ENCODE data around the gene GABRG2.
"Not testable (repeated sequence)": the region's sequence is repeated elsewhere in the genome, so short reads cannot be mapped to it uniquely, and the experiment has no call there.

GABRG2 gene

DNA sequence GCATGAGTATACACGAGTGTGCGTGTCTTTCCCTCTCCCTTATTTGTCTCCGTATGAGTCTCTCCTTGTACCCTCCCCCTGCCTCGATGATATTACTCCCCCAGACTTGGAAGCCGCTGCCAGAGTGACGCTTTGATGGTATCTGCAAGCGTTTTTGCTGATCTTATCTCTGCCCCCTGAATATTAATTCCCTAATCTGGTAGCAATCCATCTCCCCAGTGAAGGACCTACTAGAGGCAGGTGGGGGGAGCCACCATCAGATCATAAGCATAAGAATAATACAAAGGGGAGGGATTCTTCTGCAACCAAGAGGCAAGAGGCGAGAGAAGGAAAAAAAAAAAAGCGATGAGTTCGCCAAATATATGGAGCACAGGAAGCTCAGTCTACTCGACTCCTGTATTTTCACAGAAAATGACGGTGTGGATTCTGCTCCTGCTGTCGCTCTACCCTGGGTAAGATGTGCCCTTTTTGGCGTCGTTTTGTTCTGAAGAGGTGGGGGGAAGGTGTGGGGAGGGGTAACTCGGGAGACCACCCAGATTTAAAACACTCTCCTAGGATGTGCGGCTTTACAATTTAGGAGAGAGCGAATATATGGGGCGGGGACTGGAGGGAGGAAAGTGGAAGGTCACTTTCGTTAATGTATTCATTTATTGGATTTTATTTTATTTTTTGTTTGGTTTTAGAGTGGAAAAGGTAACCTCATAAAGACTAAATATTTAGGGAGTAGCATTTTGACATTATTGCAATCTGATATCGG, at the start of gene GABRG2:
GABRG2 (plus strand) TSS at position 119 of the 757 bp plus-strand sequence; CDS start at position 346, 227 bp downstream.
- H3K9ac ChIP-seq (ENCODE audit: low read length), result peak within 1 kb of the TSS; percentile 34
- peak within 1 kb of the TSS; percentile 88 for H3K4me3 ChIP-seq (ENCODE audit: low read length)
- no peak within 1 kb of the TSS for H3K27ac ChIP-seq (ENCODE audit: low read length)
- no peaks in the 10 kb centered on the region for H3K36me3 ChIP-seq (ENCODE audit: control insufficient read depth, low read depth, low read length)
- peaks cover 7% of the 10 kb centered on the region for H3K27me3 ChIP-seq (ENCODE audit: control insufficient read depth, insufficient read depth, low read length)
- peaks cover 5% of the 10 kb centered on the region for H3K4me1 ChIP-seq (ENCODE audit: control insufficient read depth, low read depth, low read length)
- H3K9me3 ChIP-seq (ENCODE audit: control insufficient read depth, low read depth, low read length), result no peaks in the 10 kb centered on the region

DNA sequence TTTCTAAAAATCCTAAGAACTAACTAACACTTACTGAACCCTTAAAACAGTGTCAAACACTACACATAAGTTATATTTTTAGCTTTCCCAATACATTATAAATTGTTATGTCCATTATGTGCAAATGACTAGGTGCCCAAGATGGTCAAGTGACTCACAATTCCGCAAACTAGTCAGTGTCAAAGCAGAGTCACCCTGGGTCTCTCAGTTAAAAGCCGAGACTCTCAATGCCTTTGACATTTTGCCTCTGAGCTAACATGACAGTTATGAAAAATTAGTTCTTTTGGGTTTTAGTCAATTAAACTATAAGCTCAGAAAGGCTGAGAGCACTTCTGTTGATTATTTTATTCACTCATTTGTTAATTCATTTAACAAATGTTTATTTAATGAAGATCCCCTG, 42.3 kb upstream of the GABRG2 start:
- no peaks in the 10 kb centered on the region for H3K9me3 ChIP-seq (ENCODE audit: control insufficient read depth, low read depth, low read length)
- H3K4me3 ChIP-seq (ENCODE audit: low read length), result no peak overlapping the region
- no peaks in the 10 kb centered on the region for H3K36me3 ChIP-seq (ENCODE audit: control insufficient read depth, low read depth, low read length)
- H3K27me3 ChIP-seq (ENCODE audit: control insufficient read depth, insufficient read depth, low read length), result no peaks in the 10 kb centered on the region
- H3K4me1 ChIP-seq (ENCODE audit: control insufficient read depth, low read depth, low read length), result peaks cover 7% of the 10 kb centered on the region
- no peak overlapping the region for H3K27ac ChIP-seq (ENCODE audit: low read length)
- no peak overlapping the region for H3K9ac ChIP-seq (ENCODE audit: low read length)

DNA sequence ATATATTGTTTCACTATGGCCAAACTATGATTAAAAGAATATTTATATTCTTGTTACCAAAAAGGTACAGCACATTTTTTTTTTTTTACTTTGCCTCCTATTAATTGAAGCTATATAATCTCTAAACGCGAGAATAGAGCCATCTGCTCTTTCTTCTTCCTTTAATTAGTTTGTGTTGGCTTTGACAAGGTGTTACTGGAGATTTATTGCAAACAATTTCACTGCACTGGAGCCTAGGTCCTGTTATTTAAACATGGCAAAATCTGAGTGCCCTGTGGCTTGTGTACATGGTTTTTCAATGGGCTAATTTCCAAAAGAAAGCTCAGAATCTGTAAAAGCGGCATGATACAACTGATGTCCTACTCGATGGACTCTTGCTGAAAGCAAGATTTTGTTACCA, 40.8 kb upstream of the GABRG2 start:
- Histone ChIP-seq H3K36me3 (ENCODE audit: control insufficient read depth, low read depth, low read length) (no peaks in the 10 kb centered on the region), H3K9ac (ENCODE audit: low read length) (no peak overlapping the region), H3K9me3 (ENCODE audit: control insufficient read depth, low read depth, low read length) (no peaks in the 10 kb centered on the region), H3K4me1 (ENCODE audit: control insufficient read depth, low read depth, low read length) (peaks cover 7% of the 10 kb centered on the region), H3K4me3 (ENCODE audit: low read length) (no peak overlapping the region), H3K27ac (ENCODE audit: low read length) (no peak overlapping the region), H3K27me3 (ENCODE audit: control insufficient read depth, insufficient read depth, low read length) (no peaks in the 10 kb centered on the region)

DNA sequence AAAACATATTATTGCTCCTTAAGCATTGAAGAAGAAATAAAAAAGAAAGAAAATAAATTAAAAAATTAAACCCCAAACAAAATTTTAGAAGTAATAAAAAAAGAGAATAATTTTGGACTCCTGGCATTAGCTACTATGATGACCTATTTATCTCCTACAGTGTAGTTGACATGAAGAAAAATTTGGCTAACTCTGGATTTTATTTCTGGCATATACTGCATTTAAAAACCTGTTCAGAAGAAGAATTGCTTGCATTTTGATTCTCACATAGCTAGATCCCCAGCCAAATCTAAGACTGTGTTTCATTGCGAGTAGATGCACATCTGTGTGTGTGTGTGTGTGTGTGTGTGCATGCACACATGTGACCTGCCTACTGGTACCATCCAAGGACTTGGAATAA, 30.1 kb upstream of the GABRG2 start:
- Histone ChIP-seq H3K9ac (ENCODE audit: low read length) (no peak overlapping the region), H3K27ac (ENCODE audit: low read length) (no peak overlapping the region), H3K4me1 (ENCODE audit: control insufficient read depth, low read depth, low read length) (no peaks in the 10 kb centered on the region), H3K4me3 (ENCODE audit: low read length) (no peak overlapping the region), H3K9me3 (ENCODE audit: control insufficient read depth, low read depth, low read length) (no peaks in the 10 kb centered on the region), H3K36me3 (ENCODE audit: control insufficient read depth, low read depth, low read length) (no peaks in the 10 kb centered on the region), H3K27me3 (ENCODE audit: control insufficient read depth, insufficient read depth, low read length) (no peaks in the 10 kb centered on the region)

DNA sequence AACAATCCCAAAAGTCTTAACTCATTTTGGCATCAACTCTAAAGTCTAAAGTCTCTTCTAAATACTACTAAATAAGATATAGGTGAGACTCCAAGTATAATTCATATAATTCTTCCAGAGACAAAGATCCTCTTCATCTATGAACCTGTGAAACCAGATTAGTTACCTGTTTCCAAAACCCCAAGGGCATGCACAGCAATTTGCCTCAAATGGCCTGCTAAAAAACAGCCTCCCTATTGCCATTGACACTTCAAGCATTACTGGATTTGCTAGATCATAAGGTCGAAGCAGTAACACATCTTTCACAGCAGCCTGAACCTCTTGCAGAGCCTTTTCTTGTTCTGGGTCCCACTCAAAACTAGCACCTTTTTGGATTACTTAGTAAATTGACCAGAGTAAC, 20.3 kb upstream of the GABRG2 start:
- Histone ChIP-seq H3K27me3 (ENCODE audit: control insufficient read depth, insufficient read depth, low read length) (no peaks in the 10 kb centered on the region), H3K4me1 (ENCODE audit: control insufficient read depth, low read depth, low read length) (peaks cover under 1% of the 10 kb centered on the region), H3K9me3 (ENCODE audit: control insufficient read depth, low read depth, low read length) (no peaks in the 10 kb centered on the region), H3K36me3 (ENCODE audit: control insufficient read depth, low read depth, low read length) (no peaks in the 10 kb centered on the region), H3K9ac (ENCODE audit: low read length) (no peak overlapping the region), H3K27ac (ENCODE audit: low read length) (no peak overlapping the region), H3K4me3 (ENCODE audit: low read length) (no peak overlapping the region)

DNA sequence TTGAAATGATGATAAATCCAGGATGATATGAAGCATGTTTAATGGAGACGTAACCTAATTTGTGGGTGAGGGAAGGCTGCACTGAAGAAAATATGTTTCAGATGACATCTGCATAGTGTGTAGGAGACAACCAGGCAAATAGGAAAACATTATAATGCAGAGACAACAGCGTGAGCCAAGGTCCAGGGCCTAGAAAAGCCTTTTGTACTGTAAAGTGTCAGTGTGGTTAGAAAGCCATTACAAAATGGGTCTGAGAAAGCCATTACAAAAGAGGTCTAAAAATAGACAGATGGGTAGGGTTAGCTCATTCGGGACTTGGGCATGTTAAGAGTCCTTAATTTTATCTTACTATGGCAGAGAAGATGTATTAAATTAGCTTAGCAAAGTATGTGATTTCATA, 14.9 kb upstream of the GABRG2 start:
- Histone ChIP-seq H3K4me3 (ENCODE audit: low read length) (no peak overlapping the region), H3K36me3 (ENCODE audit: control insufficient read depth, low read depth, low read length) (no peaks in the 10 kb centered on the region), H3K27me3 (ENCODE audit: control insufficient read depth, insufficient read depth, low read length) (no peaks in the 10 kb centered on the region), H3K9ac (ENCODE audit: low read length) (no peak overlapping the region), H3K27ac (ENCODE audit: low read length) (no peak overlapping the region), H3K9me3 (ENCODE audit: control insufficient read depth, low read depth, low read length) (no peaks in the 10 kb centered on the region), H3K4me1 (ENCODE audit: control insufficient read depth, low read depth, low read length) (peaks cover 9% of the 10 kb centered on the region)

DNA sequence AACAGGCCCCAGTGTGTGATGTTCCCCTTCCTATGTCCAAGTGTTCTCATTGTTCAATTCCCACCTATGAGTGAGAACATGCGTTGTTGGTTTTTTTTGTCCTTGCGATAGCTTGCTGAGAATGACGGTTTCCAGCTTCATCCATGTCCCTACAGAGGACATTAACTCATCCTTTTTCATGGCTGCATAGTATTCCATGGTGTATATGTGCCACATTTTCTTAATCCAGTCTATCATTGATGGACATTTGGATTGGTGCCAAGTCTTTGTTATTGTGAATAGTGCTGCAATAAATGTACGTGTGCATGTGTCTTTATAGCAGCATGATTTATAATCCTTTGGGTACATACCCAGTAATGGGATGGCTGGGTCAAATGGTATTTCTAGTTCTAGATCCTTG, 12.5 kb upstream of the GABRG2 start:
- not testable (repeated sequence) for H3K4me3 ChIP-seq (ENCODE audit: low read length); H3K9ac ChIP-seq (ENCODE audit: low read length); H3K9me3 ChIP-seq (ENCODE audit: control insufficient read depth, low read depth, low read length); H3K27ac ChIP-seq (ENCODE audit: low read length); H3K27me3 ChIP-seq (ENCODE audit: control insufficient read depth, insufficient read depth, low read length); H3K4me1 ChIP-seq (ENCODE audit: control insufficient read depth, low read depth, low read length); H3K36me3 ChIP-seq (ENCODE audit: control insufficient read depth, low read depth, low read length)

DNA sequence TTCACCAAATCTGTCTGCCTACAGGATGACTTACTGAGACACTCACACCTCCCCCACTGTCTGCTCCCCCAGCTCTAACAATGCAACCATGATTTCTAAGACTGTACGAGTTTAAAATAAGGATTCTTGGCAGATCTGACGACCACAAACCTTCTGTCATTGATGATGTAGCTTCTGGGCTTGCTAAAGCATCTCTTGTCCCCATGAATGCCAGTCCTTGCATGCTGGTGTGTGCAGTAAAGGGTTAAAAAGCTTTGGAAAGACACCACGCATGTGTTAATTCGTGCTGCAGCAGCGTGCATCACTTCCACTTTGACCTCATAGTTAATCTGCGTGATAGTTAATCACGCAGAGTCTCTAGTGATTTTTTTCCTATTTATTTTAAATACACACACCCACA, 411 bp upstream of the GABRG2 start:
- Histone ChIP-seq H3K9me3 (ENCODE audit: control insufficient read depth, low read depth, low read length) (no peaks in the 10 kb centered on the region), H3K9ac (ENCODE audit: low read length) (no peak overlapping the region), H3K4me3 (ENCODE audit: low read length) (peak overlapping the region; percentile 88), H3K4me1 (ENCODE audit: control insufficient read depth, low read depth, low read length) (peaks cover 5% of the 10 kb centered on the region), H3K27ac (ENCODE audit: low read length) (no peak overlapping the region), H3K36me3 (ENCODE audit: control insufficient read depth, low read depth, low read length) (no peaks in the 10 kb centered on the region), H3K27me3 (ENCODE audit: control insufficient read depth, insufficient read depth, low read length) (peaks cover 7% of the 10 kb centered on the region)

DNA sequence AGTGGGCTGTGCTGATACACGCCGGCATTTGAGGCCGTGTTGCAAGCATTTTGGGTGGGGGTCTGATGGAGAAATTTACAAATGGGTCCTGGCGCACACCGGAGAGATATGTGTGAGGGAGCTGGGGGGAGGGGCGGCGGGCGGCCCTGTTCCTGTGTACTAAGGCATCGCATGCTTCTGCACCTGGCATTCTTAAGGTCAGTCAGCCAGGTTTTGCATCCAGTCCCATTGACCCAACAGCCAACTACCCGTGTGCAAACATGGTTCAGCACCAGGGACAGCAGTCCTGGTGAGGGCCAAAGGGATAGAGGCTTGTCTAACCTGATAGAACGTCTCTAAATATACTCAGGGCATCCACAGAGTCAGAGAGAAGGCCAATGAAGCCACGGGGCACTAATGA, 839 bp downstream of the GABRG2 start:
- peaks cover 7% of the 10 kb centered on the region for H3K27me3 ChIP-seq (ENCODE audit: control insufficient read depth, insufficient read depth, low read length)
- H3K4me3 ChIP-seq (ENCODE audit: low read length), result peak overlapping the region; percentile 88
- peaks cover 5% of the 10 kb centered on the region for H3K4me1 ChIP-seq (ENCODE audit: control insufficient read depth, low read depth, low read length)
- peak overlapping the region; percentile 34 for H3K9ac ChIP-seq (ENCODE audit: low read length)
- no peaks in the 10 kb centered on the region for H3K9me3 ChIP-seq (ENCODE audit: control insufficient read depth, low read depth, low read length)
- H3K36me3 ChIP-seq (ENCODE audit: control insufficient read depth, low read depth, low read length), result no peaks in the 10 kb centered on the region
- no peak overlapping the region for H3K27ac ChIP-seq (ENCODE audit: low read length)

DNA sequence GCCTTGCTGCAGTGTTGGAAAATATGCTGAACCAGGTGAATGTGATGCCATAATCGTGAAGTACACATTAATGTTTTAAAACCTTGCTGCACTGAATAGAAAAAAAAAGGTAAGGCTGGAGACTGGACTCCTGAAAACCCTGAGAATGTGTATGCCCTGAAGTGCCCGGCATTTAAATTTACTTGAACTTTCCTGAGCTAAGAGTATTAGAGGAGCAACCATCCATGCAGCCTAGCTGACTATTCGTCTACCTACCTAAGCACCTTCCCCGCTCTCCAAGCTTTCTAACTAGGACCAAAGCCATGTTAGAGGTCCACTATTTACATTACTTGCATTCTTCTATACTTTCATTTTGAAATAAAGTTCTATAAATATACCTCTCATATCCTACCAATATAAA, 1.4 kb downstream of the GABRG2 start:
- Histone ChIP-seq H3K4me1 (ENCODE audit: control insufficient read depth, low read depth, low read length) (peaks cover 5% of the 10 kb centered on the region), H3K27ac (ENCODE audit: low read length) (no peak overlapping the region), H3K4me3 (ENCODE audit: low read length) (no peak overlapping the region), H3K36me3 (ENCODE audit: control insufficient read depth, low read depth, low read length) (no peaks in the 10 kb centered on the region), H3K9me3 (ENCODE audit: control insufficient read depth, low read depth, low read length) (no peaks in the 10 kb centered on the region), H3K27me3 (ENCODE audit: control insufficient read depth, insufficient read depth, low read length) (peaks cover 7% of the 10 kb centered on the region), H3K9ac (ENCODE audit: low read length) (no peak overlapping the region)

DNA sequence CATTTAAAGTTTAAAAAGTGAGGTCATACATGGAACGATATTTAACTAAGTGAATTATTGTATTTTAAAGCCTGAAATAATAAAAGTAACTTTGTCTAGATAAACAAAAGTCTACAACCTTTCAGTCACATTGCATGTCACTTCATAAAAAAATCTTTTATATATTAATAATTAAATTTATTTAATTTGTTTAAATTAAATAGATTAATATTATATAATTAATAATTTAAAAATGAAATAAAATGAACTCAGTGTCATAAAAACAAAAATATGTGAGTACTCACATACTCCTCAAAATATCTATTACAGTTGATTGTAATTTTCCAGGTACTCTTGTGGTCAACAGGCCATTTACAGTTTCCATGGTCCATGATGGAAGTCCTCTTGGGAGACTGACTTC, 11.2 kb downstream of the GABRG2 start:
- Histone ChIP-seq H3K27me3 (ENCODE audit: control insufficient read depth, insufficient read depth, low read length) (no peaks in the 10 kb centered on the region), H3K4me1 (ENCODE audit: control insufficient read depth, low read depth, low read length) (no peaks in the 10 kb centered on the region), H3K27ac (ENCODE audit: low read length) (no peak overlapping the region), H3K9me3 (ENCODE audit: control insufficient read depth, low read depth, low read length) (no peaks in the 10 kb centered on the region), H3K4me3 (ENCODE audit: low read length) (no peak overlapping the region), H3K36me3 (ENCODE audit: control insufficient read depth, low read depth, low read length) (no peaks in the 10 kb centered on the region), H3K9ac (ENCODE audit: low read length) (no peak overlapping the region)

DNA sequence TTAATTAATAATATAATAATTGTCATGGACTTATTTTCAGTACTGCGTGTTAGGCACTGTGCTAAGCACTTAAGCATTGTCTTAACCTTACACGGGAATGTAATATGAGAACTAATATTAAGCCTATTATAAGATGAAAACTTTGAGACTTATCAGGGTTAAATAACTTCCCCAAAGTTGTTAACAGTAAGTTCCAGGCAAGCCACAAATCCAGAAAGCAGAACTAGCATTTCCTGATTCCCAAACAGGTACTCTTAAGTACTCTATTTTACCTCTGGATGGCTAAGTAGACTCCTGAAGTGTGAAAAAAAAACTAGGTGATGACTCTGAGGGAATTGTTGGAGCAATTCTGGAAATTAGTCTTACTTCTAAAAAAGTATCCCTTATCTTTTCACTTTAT, 23.8 kb downstream of the GABRG2 start:
- Histone ChIP-seq H3K27me3 (ENCODE audit: control insufficient read depth, insufficient read depth, low read length) (no peaks in the 10 kb centered on the region), H3K9ac (ENCODE audit: low read length) (no peak overlapping the region)

More for the DNA sequence above, 23.8 kb downstream of the GABRG2 start:
- Histone ChIP-seq H3K36me3 (ENCODE audit: control insufficient read depth, low read depth, low read length) (no peaks in the 10 kb centered on the region), H3K4me3 (ENCODE audit: low read length) (no peak overlapping the region), H3K9me3 (ENCODE audit: control insufficient read depth, low read depth, low read length) (no peaks in the 10 kb centered on the region), H3K27ac (ENCODE audit: low read length) (no peak overlapping the region), H3K4me1 (ENCODE audit: control insufficient read depth, low read depth, low read length) (no peaks in the 10 kb centered on the region)

Measured in iPS-18a (cell line).